ENCODE data around the gene UTP15.

DNA sequence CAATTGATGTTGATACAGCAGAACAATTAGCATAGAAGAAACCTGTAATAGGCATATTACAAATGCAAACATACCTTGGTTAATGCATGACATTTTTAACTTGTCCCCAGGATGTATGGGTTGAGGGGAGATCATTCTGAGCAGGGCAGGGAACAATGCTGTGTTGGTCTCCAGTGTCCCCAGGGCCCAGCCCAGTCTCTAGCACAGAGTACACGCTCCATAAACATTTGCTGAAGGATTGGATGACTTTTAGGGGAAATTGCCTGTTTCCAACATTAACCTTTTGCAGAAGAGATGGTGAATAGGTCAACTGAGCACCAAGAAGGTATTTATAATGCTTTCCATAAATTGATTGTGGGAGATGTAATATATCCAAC lies 20.2 kb upstream of the UTP15 start:
- TF ChIP-seq POLR2A (IDR thresholded peaks at IDR 0.05; ENCODE audit: low read length) (no peak), GATA1 (IDR thresholded peaks at IDR 0.05; ENCODE audit: low read depth, low read length) (no peak)
